ENCODE measurements around the gene PIEZO2.

The PIEZO2 gene

GRCh38 chr18:10713409-10713808, 436.0 kb downstream of the PIEZO2 start:
- TF ChIP-seq CTCF (IDR thresholded peaks at IDR 0.05; ENCODE audit: insufficient read depth, low read length, poor library complexity, severe bottlenecking) = no peak
- no peak for DNase-seq (ENCODE audit: extremely low read depth, insufficient read length)
- no peaks in the 10 kb centered on the region for H3K27me3 ChIP-seq (replicated peaks; ENCODE audit: control insufficient read depth, insufficient read depth, low read length)
- peaks cover 4% of the 10 kb centered on the region for H3K36me3 ChIP-seq (ENCODE audit: control insufficient read depth, insufficient read depth, low read length)
- H3K4me3 ChIP-seq (replicated peaks; ENCODE audit: low read depth, low read length) = no peak overlapping the region

- no peak for DNase-seq (ENCODE audit: extremely low read depth, insufficient read length)
- no peak for TF ChIP-seq CTCF (IDR thresholded peaks at IDR 0.05; ENCODE audit: insufficient read depth, low read length, poor library complexity, severe bottlenecking)
- peaks cover 11% of the 10 kb centered on the region for H3K36me3 ChIP-seq (ENCODE audit: control insufficient read depth, insufficient read depth, low read length)
- no peak overlapping the region for H3K4me3 ChIP-seq (replicated peaks; ENCODE audit: low read depth, low read length)
- H3K27me3 ChIP-seq (replicated peaks; ENCODE audit: control insufficient read depth, insufficient read depth, low read length) = no peaks in the 10 kb centered on the region
Measured at GRCh38 chr18:10707294-10707693, 442.1 kb downstream of the PIEZO2 start.

GRCh38 chr18:10705786-10706185, 443.6 kb downstream of the PIEZO2 start:
- no peak overlapping the region for H3K4me3 ChIP-seq (replicated peaks; ENCODE audit: low read depth, low read length)
- H3K27me3 ChIP-seq (replicated peaks; ENCODE audit: control insufficient read depth, insufficient read depth, low read length) = no peaks in the 10 kb centered on the region
- no peak for TF ChIP-seq CTCF (IDR thresholded peaks at IDR 0.05; ENCODE audit: insufficient read depth, low read length, poor library complexity, severe bottlenecking)
- no peak for DNase-seq (ENCODE audit: extremely low read depth, insufficient read length)
- peaks cover 11% of the 10 kb centered on the region for H3K36me3 ChIP-seq (ENCODE audit: control insufficient read depth, insufficient read depth, low read length)

- TF ChIP-seq CTCF (IDR thresholded peaks at IDR 0.05; ENCODE audit: insufficient read depth, low read length, poor library complexity, severe bottlenecking) = no peak
Measured at GRCh38 chr18:10705291-10705690, 444.1 kb downstream of the PIEZO2 start.

GRCh38 chr18:10702206-10702605, 447.2 kb downstream of the PIEZO2 start:
- TF ChIP-seq CTCF (IDR thresholded peaks at IDR 0.05; ENCODE audit: insufficient read depth, low read length, poor library complexity, severe bottlenecking) = no peak
- peaks cover 11% of the 10 kb centered on the region for H3K36me3 ChIP-seq (ENCODE audit: control insufficient read depth, insufficient read depth, low read length)
- no peak for DNase-seq (ENCODE audit: extremely low read depth, insufficient read length)
- H3K27me3 ChIP-seq (replicated peaks; ENCODE audit: control insufficient read depth, insufficient read depth, low read length) = no peaks in the 10 kb centered on the region
- H3K4me3 ChIP-seq (replicated peaks; ENCODE audit: low read depth, low read length) = no peak overlapping the region

More at GRCh38 chr18:10705291-10705690, 444.1 kb downstream of the PIEZO2 start:
- Histone ChIP-seq H3K27me3 (replicated peaks; ENCODE audit: control insufficient read depth, insufficient read depth, low read length) (no peaks in the 10 kb centered on the region), H3K4me3 (replicated peaks; ENCODE audit: low read depth, low read length) (no peak overlapping the region), H3K36me3 (ENCODE audit: control insufficient read depth, insufficient read depth, low read length) (peaks cover 11% of the 10 kb centered on the region)
- no peak for DNase-seq (ENCODE audit: extremely low read depth, insufficient read length)

- Histone ChIP-seq H3K4me3 (replicated peaks; ENCODE audit: low read depth, low read length) (no peak overlapping the region), H3K27me3 (replicated peaks; ENCODE audit: control insufficient read depth, insufficient read depth, low read length) (no peaks in the 10 kb centered on the region), H3K36me3 (ENCODE audit: control insufficient read depth, insufficient read depth, low read length) (peaks cover 6% of the 10 kb centered on the region)
- no peak for TF ChIP-seq CTCF (IDR thresholded peaks at IDR 0.05; ENCODE audit: insufficient read depth, low read length, poor library complexity, severe bottlenecking)
- DNase-seq (ENCODE audit: extremely low read depth, insufficient read length) = no peak
Measured at GRCh38 chr18:10690366-10690765, 459.0 kb downstream of the PIEZO2 start.

Data from GM06990 (cell line).